Hepatocyte (in vitro differentiated cells): ENCODE measurements around the gene BCL2.

ENCODE experiments used
- EZH2 ChIP-seq: fragments of 200-600 bp; sonication (generic); IDR thresholded peaks from 2 replicates; pipeline ENCODE4 v1.6.1; 2016; ENCODE audit warnings: antibody characterized with exemption, mild to moderate bottlenecking, borderline replicate concordance
- TF ChIP-seq, protein P1 (sequence below): fragments of 200-600 bp; sonication (generic); IDR thresholded peaks from 2 replicates; pipeline ENCODE4 v1.5.1; 2016; ENCODE audit warnings: antibody characterized with exemption, mild to moderate bottlenecking; ENCODE audit not compliant: poor library complexity

DNA sequence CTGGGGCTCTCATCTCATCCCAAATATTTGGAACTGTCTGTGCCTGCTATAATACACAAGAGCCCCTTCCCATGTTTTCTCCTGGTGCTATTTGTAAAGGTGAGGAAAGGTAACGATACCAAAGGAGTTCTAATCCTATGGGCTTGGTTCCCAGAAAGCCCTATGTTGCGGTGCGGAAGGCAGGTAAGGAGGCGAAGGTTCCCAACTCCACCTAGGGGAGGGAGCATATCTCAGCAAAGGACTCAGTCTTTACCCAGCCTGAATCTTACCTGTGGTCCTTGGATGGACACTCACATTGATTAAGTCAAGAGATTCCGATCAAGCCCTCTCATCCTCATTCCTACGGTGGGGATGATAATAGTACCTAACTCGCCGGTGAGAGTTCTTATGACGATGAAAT is 140.1 kb downstream of the BCL2 start:
- TF ChIP-seq, protein P1, sequence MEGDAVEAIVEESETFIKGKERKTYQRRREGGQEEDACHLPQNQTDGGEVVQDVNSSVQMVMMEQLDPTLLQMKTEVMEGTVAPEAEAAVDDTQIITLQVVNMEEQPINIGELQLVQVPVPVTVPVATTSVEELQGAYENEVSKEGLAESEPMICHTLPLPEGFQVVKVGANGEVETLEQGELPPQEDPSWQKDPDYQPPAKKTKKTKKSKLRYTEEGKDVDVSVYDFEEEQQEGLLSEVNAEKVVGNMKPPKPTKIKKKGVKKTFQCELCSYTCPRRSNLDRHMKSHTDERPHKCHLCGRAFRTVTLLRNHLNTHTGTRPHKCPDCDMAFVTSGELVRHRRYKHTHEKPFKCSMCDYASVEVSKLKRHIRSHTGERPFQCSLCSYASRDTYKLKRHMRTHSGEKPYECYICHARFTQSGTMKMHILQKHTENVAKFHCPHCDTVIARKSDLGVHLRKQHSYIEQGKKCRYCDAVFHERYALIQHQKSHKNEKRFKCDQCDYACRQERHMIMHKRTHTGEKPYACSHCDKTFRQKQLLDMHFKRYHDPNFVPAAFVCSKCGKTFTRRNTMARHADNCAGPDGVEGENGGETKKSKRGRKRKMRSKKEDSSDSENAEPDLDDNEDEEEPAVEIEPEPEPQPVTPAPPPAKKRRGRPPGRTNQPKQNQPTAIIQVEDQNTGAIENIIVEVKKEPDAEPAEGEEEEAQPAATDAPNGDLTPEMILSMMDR = no peak
- TF ChIP-seq EZH2 = no peak
